Measurements from ENCODE around the gene FZD10. TPM values are rescaled to one million over a fixed set of nuclear protein-coding genes. Genes with fewer than 3 reads are reported as not detected.

FZD10 gene
- total RNA-seq, 1 donor from 2014 or later: 0.05 TPM

DNA sequence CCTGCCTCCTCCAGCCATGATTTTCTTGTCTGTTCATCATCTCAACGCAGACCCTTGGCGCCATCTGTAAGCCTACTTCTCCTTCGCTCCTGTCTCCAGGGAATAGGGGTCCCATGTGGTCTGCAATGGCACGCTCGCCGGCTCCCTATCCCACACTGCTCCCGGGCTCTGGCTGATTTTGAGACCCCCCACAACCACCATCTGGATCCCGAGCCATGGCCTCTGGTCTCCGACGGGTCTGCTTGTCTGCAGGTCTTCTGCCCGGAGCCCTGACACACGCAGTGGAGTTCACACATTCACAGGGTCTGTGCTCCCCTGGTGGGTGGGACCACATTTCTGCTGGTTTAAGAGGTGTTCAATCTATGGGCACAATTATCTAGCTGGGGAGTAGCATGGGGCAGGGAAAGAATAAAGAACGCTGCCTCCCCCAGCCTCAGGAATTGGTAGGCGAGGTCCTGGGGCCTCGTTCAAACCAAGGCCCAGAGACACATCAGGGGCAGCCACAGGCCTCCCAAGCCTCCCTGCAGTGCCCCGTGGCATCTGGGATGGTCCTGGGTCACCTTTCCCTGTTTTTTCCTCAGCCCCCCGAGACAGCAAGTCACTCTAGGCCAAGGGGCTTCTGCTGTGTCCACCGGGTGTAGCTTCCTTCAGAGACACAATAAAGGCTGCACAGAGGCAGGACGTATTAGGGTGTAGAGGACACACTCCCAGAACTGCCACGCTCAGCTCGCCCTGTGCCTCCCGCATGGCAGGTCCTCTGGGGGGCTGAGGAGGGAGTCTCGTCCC is 21.5 kb downstream of the FZD10 start:
- Histone ChIP-seq H3K27ac (replicated peaks) (no peak overlapping the region), H3K9me3 (replicated peaks) (peaks cover 17% of the 10 kb centered on the region), H3K36me3 (no peaks in the 10 kb centered on the region), H3K27me3 (ENCODE audit: low read depth) (peaks cover 53% of the 10 kb centered on the region), H3K4me1 (no peaks in the 10 kb centered on the region), H3K4me3 (no peak overlapping the region)
- intact Hi-C loops (cut with micrococcal nuclease): no loop called here
- DNase-seq: no peak
- TF ChIP-seq, protein P1, sequence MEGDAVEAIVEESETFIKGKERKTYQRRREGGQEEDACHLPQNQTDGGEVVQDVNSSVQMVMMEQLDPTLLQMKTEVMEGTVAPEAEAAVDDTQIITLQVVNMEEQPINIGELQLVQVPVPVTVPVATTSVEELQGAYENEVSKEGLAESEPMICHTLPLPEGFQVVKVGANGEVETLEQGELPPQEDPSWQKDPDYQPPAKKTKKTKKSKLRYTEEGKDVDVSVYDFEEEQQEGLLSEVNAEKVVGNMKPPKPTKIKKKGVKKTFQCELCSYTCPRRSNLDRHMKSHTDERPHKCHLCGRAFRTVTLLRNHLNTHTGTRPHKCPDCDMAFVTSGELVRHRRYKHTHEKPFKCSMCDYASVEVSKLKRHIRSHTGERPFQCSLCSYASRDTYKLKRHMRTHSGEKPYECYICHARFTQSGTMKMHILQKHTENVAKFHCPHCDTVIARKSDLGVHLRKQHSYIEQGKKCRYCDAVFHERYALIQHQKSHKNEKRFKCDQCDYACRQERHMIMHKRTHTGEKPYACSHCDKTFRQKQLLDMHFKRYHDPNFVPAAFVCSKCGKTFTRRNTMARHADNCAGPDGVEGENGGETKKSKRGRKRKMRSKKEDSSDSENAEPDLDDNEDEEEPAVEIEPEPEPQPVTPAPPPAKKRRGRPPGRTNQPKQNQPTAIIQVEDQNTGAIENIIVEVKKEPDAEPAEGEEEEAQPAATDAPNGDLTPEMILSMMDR (IDR thresholded peaks at IDR 0.05; ENCODE audit: borderline replicate concordance): no peak

DNA sequence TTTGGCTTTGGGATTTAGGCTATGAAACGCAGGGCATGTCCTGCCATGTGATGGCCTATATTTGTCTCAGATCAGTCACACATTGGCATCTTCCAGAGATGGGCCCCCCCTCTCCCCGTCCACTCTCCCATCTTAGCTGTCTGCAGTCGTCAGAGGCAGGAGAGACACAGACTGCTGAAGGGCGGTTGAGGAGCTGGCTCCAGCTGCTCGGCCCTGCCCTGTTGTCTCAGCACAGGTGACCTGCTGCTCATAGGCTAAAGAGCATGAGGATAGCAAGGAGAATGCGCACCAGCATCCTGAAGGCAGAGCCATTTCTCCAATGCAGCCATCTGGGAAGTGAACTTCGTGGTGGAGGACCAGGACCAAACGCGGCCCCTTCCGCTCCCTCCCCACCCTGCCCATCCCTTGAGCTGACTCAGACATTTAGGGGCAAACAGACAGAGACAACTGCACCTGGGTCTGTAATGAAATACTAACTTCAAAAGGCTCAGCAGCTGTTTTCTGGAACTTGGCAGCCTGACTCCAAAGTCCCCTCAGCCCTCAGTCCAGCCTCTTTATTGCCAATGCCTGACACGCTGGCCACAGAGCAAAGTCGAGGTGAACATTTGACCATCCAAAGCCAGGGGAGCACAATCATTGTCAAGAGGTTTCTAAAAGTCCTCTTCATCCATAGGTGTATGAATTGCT is 22.3 kb downstream of the FZD10 start:
- Histone ChIP-seq H3K36me3 (no peaks in the 10 kb centered on the region), H3K27me3 (ENCODE audit: low read depth) (peaks cover 49% of the 10 kb centered on the region), H3K27ac (replicated peaks) (no peak overlapping the region), H3K4me3 (no peak overlapping the region), H3K4me1 (no peaks in the 10 kb centered on the region), H3K9me3 (replicated peaks) (peaks cover 17% of the 10 kb centered on the region)
- TF ChIP-seq, protein P1 (IDR thresholded peaks at IDR 0.05; ENCODE audit: borderline replicate concordance): no peak
- intact Hi-C loops (cut with micrococcal nuclease): no loop called here
- no peak for DNase-seq

DNA sequence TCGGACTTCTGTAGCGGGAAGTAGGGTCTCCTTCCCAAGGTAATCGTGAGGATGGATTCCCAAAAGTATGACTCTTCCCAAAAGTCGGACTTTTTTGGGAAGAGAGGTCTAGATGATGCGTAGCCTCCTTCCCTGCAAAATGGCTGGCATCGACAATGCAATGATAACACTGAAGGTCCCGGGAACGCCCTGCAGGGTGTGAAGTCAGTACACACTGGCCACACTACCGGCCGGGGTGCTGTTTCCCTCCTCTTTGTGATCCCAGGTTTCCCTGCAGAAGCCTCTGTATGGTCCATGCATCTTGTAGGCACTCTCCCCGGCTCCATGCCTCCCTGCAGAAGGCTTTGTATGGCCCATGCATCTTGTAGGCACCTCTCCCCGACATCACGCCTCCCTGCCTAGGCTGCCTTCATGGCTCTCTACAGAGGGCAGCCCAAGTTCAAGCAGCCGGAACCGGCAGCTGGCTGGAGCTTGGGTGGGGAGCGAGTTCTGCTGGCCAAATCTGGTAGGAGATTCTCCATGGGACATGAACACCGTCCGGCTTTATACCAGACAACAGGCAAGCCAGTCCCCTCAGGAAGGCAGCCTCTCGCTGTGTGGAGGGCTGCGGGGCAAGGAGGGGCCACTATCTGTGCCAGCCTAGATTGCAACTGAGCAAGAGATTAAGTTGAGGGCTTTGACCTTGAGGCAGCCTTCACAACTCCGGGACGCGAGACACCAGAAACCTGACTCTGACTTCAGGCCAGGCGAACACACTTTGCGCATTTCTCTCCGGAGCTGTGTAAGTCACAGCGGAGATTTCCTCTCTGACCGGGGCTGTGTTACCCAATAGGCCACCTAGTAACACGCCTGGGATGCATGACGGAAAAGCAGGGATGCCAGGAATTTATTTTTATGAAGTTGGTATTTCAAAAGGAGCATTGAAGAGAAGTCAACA is 23.5 kb downstream of the FZD10 start:
- intact Hi-C loops (cut with micrococcal nuclease): no loop called here

DNA sequence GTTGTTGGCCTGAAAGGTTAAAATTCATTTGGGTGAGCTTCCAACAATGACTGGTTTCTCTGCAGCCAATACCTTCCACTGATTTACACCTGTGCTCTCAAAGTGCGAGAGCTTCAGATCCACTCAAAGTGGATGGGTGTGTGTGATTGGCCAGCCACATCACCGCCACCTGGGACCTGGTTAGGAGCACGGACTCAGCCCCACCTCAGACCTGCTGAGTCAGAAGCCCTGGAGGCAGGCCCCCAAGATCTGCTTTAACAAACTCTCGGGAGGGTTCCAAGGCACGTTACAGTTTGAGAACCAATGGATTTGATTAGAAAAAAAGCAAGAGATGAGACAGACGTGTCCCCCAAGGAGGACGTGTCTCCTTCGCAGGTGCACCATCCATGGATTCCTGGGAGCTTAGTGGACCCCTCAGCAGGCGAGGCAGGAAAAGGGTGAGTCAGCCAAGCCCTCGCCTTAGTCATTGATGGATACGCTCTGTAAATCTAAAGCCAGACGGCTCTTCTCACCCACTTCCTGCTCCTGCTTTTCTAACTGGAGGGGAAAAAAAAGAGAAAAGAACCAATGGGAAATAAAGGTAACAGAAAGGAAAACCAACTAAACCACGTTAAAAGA is 24.5 kb downstream of the FZD10 start:
- H3K4me1 ChIP-seq: no peaks in the 10 kb centered on the region
- intact Hi-C loops (cut with micrococcal nuclease): no loop called here
- TF ChIP-seq, protein P1 (IDR thresholded peaks at IDR 0.05; ENCODE audit: borderline replicate concordance): no peak
- peaks cover 10% of the 10 kb centered on the region for H3K9me3 ChIP-seq (replicated peaks)
- DNase-seq: no peak
- no peak overlapping the region for H3K4me3 ChIP-seq
- peaks cover 46% of the 10 kb centered on the region for H3K27me3 ChIP-seq (ENCODE audit: low read depth)
- no peaks in the 10 kb centered on the region for H3K36me3 ChIP-seq
- no peak overlapping the region for H3K27ac ChIP-seq (replicated peaks)

More for the DNA sequence above, 23.5 kb downstream of the FZD10 start:
- TF ChIP-seq, protein P1 (IDR thresholded peaks at IDR 0.05; ENCODE audit: borderline replicate concordance): no peak
- Histone ChIP-seq H3K27ac (replicated peaks) (no peak overlapping the region), H3K9me3 (replicated peaks) (peaks cover 17% of the 10 kb centered on the region), H3K4me3 (no peak overlapping the region), H3K27me3 (ENCODE audit: low read depth) (peaks cover 47% of the 10 kb centered on the region), H3K4me1 (no peaks in the 10 kb centered on the region), H3K36me3 (no peaks in the 10 kb centered on the region)
- no peak for DNase-seq

All from left ventricle myocardium inferior (tissue), 1 donor.